HepG2 (cell line): Measurements from ENCODE around the gene NOP14. TPM values are rescaled to one million over a fixed set of nuclear protein-coding genes. Genes with fewer than 3 reads are reported as not detected.

Experiments
- ATAC-seq: fragments of 200-7000 bp; cut with Tn5 transposase; 3 replicates; pipeline ENCODE4 v1.9.1; 2020; ENCODE audit warnings: mild to moderate bottlenecking, moderate library complexity
- BruUV-seq: library from RNA; stranded (reverse); fragments of 400-500 nt; replicated peaks from 2 replicates; lab custom pipeline; 2021; lab: Mats Ljungman, UMichigan
- CTCF ChIA-PET: fragments of 300-600 bp; formaldehyde crosslinking; extraction: SDS; loops from one replicate; lab custom pipeline; 2021; ENCODE audit warnings: low total read pairs, inconsistent platforms, low intra/inter-chr PET ratio; lab: Yijun Ruan, JAX
- POLR2A ChIA-PET: fragments of 350-600 bp; sonication (Branson Sonifier 250); formaldehyde crosslinking; loops from one replicate; lab custom pipeline; 2020; ENCODE audit warnings: antibody characterized with exemption, inconsistent platforms; lab: Yijun Ruan, JAX
- DNase-seq: peaks from one replicate; pipeline ENCODE4 v3.0.0-alpha.2; 2015; ENCODE audit warnings: low spot score
- FAIRE-seq: peaks from 3 replicates; lab custom pipeline; 2011; peaks lifted over from hg19 to GRCh38; lab: Jason Lieb, UNC
- H2AFZ ChIP-seq: one replicate; pipeline ENCODE4 v1.6.1; 2011; ENCODE audit warnings: low read length, inconsistent platforms
- H3K27ac ChIP-seq: fragments of 300-600 bp; 3 replicates; pipeline ENCODE4 v1.8.0; 2011; ENCODE audit warnings: mixed run types, mild to moderate bottlenecking, mixed read lengths, low read length, inconsistent platforms; ENCODE audit not compliant: insufficient read depth; ENCODE audit errors: extremely low read length
- H3K27me3 ChIP-seq, 2 experiments: fragments of 200-600 bp in 1 of 2; 2 replicates in 1 of 2; 3 replicates in 1 of 2; pipeline versions ENCODE4 v1.6.0 to v1.8.0; 2011; ENCODE audit warnings: low read length in 2 of 2, mild to moderate bottlenecking in 2 of 2, moderate library complexity in 2 of 2, inconsistent platforms in 1 of 2; ENCODE audit not compliant: insufficient read depth in 2 of 2, control insufficient read depth in 1 of 2
- H3K36me3 ChIP-seq, 2 experiments: fragments of 200-600 bp in 1 of 2; replicated peaks in 1 of 2; 2 replicates in 1 of 2; 3 replicates in 1 of 2; pipeline versions ENCODE4 v1.5.1 to v1.8.0; 2011; ENCODE audit warnings: low read length in 2 of 2, inconsistent platforms in 1 of 2; ENCODE audit not compliant: insufficient read depth in 2 of 2, control insufficient read depth in 1 of 2
- H3K4me1 ChIP-seq: 2 replicates; pipeline ENCODE4 v1.5.1; 2012; ENCODE audit warnings: low read length, inconsistent platforms; ENCODE audit not compliant: insufficient read depth
- H3K4me2 ChIP-seq: 2 replicates; pipeline ENCODE4 v1.6.0; 2011; ENCODE audit warnings: low read depth, low read length, inconsistent platforms
- H3K4me3 ChIP-seq, 3 experiments: fragments of 200-600 bp in 1 of 3; sonication (generic), shearing (Covaris generic) in 1 of 3; replicated peaks in 1 of 3; 2 replicates each; pipeline ENCODE4 v1.5.1; 2011 to 2016; ENCODE audit warnings: low read length in 3 of 3, inconsistent platforms in 2 of 3, low read depth in 2 of 3, mild to moderate bottlenecking in 2 of 3, control low read depth in 1 of 3, mixed read lengths in 1 of 3; ENCODE audit not compliant: insufficient read depth in 1 of 3
- H3K79me2 ChIP-seq: one replicate; pipeline ENCODE4 v1.6.1; 2011; ENCODE audit warnings: low read length, inconsistent platforms; ENCODE audit not compliant: insufficient read depth
- H3K9ac ChIP-seq: 2 replicates; pipeline ENCODE4 v1.6.0; 2011; ENCODE audit warnings: mild to moderate bottlenecking, low read depth, low read length, inconsistent platforms; ENCODE audit not compliant: insufficient read depth
- H3K9me3 ChIP-seq: 2 replicates; pipeline ENCODE4 v1.5.1; 2012; ENCODE audit warnings: mild to moderate bottlenecking, low read length
- H4K20me1 ChIP-seq: 2 replicates; pipeline ENCODE4 v1.6.0; 2011; ENCODE audit warnings: inconsistent platforms, mild to moderate bottlenecking, low read length, moderate library complexity; ENCODE audit not compliant: insufficient read depth
- AHR ChIP-seq: IDR thresholded peaks from 2 replicates; pipeline ENCODE4 v1.6.1; 2018; ENCODE audit warnings: missing genetic modification reagents, missing compliant biosample characterization
- ARNTL ChIP-seq: sonication (generic); formaldehyde crosslinking; IDR thresholded peaks from 2 replicates; pipeline ENCODE4 v1.4.0; 2020; ENCODE audit warnings: mild to moderate bottlenecking, missing genetic modification reagents
- GLMP ChIP-seq: sonication (generic); formaldehyde crosslinking; IDR thresholded peaks from 2 replicates; pipeline ENCODE4 v1.9.0; 2021; ENCODE audit warnings: missing genetic modification reagents, mild to moderate bottlenecking, borderline replicate concordance
- IKZF1 ChIP-seq: fragments of 450-650 bp; IDR thresholded peaks from 2 replicates; pipeline ENCODE4 v1.7.1; 2016
- KAT7 ChIP-seq: IDR thresholded peaks from 2 replicates; pipeline ENCODE4 v1.6.1; 2018; ENCODE audit warnings: borderline replicate concordance, missing compliant biosample characterization
- RERE ChIP-seq: IDR thresholded peaks from 2 replicates; pipeline ENCODE4 v1.6.1; 2016; ENCODE audit warnings: low read depth, missing genetic modification reagents, missing compliant biosample characterization
- RFX3 ChIP-seq: IDR thresholded peaks from 2 replicates; pipeline ENCODE4 v1.6.1; 2016; ENCODE audit warnings: missing biosample characterization, missing genetic modification reagents
- SOX6 ChIP-seq, 2 experiments: fragments of 450-650 bp in 1 of 2; sonication (generic) in 1 of 2; formaldehyde crosslinking in 1 of 2; IDR thresholded peaks; 2 replicates each; pipeline versions ENCODE4 v1.4.0 to v1.6.1; 2017 to 2020; ENCODE audit warnings: antibody characterized with exemption in 1 of 2, mild to moderate bottlenecking in 1 of 2, missing genetic modification reagents in 1 of 2
- ZNF362 ChIP-seq: sonication (generic); formaldehyde crosslinking; IDR thresholded peaks from 2 replicates; pipeline ENCODE4 v1.4.0; 2020; ENCODE audit warnings: missing genetic modification reagents, mild to moderate bottlenecking, borderline replicate concordance
- WGBS: methylation state at CpG from one replicate; pipeline ENCODE4 v1.1.6; 2017; ENCODE audit warnings: low lambda C conversion rate; 5-methylcytosine and 5-hydroxymethylcytosine counted together
- in situ Hi-C: cut with HindIII; loops from 2 replicates; pipeline ENCODE4 v1.10.0; 2017; ENCODE audit warnings: low pct_unique_long_range_greater_than_20kb; ENCODE audit not compliant: extremely low pct_ligation_motif_present
- intact Hi-C: fragments of 100-400 bp; cut with micrococcal nuclease; formaldehyde crosslinking; loops from one replicate; pipeline ENCODE4 v1.10.0; 2022; ENCODE audit not compliant: unreplicated experiment
- polyA plus RNA-seq, 8 experiments: library from polyadenylated mRNA; depleted of rRNA in 3 of 8; stranded (reverse) in 7 of 8; unstranded in 1 of 8; fragments of >200 nt; fragmentation: Illumina TruSeq in 4 of 8; extraction: Trizol in 4 of 8; gene quantifications; 2 replicates each; pipeline versions ENCODE4 v1.2.1 to v1.2.3, GENCODE V29; 2011 to 2016; ENCODE audit warnings: low read depth in 4 of 8, missing spikeins in 1 of 8, mixed read lengths in 1 of 8; ENCODE audit not compliant: insufficient read depth in 1 of 8
- total RNA-seq, 5 experiments: library from RNA; depleted of rRNA; stranded (reverse); fragments of >200 nt; fragmentation: Illumina TruSeq; extraction: Trizol; gene quantifications; 2 replicates each; pipeline ENCODE4 v1.2.3, GENCODE V29; 2016; ENCODE audit warnings: low read depth in 1 of 5

Gene NOP14
- total and polyA plus RNA-seq, 2 of the 13 experiments (the other 11 are each of a cell fraction or from before 2014, with no cell fraction given) = 6.9 to 47.9 TPM

- Histone ChIP-seq H3K4me2 (no peak overlapping the region), H4K20me1 (no peaks in the 10 kb centered on the region), H3K79me2 (peaks cover 2% of the 10 kb centered on the region), H3K36me3 (peaks cover 24 to 52% of the 10 kb centered on the region in 2 experiments), H3K9ac (no peak overlapping the region), H3K4me3 (no peak overlapping the region), H3K27me3 (no peaks in the 10 kb centered on the region), H3K4me1 (no peaks in the 10 kb centered on the region; the same call in 1 of the 2 replicates), H3K27ac (no peak overlapping the region), H2AFZ (no peak overlapping the region), H3K9me3 (no peaks in the 10 kb centered on the region)
- DNase-seq (no peak), FAIRE-seq (no peak), ATAC-seq (no peak)
- ChIA-PET POLR2A (no interaction called here), CTCF (no interaction called here)
- WGBS = 95% methylated on average over 12 of the region's 16 CpGs
- intact Hi-C loops (no loop called here), in situ Hi-C loops (no loop called here)
- no peak for TF ChIP-seq AHR
- BruUV-seq = no TSS peak
Observed at GRCh38 chr4:2923668-2924173, 39.5 kb downstream of the NOP14 start.

- Histone ChIP-seq H3K9ac (no peak overlapping the region), H3K9me3 (no peaks in the 10 kb centered on the region), H3K4me1 (no peaks in the 10 kb centered on the region; the same call in 1 of the 2 replicates), H3K79me2 (peaks cover 2% of the 10 kb centered on the region), H3K4me2 (no peak overlapping the region), H3K27me3 (no peaks in the 10 kb centered on the region), H3K4me3 (no peak overlapping the region), H4K20me1 (no peaks in the 10 kb centered on the region), H3K36me3 (peaks cover 18 to 47% of the 10 kb centered on the region in 2 experiments), H2AFZ (no peak overlapping the region), H3K27ac (no peak overlapping the region)
- DNase-seq (no peak), ATAC-seq (no peak), FAIRE-seq (no peak)
- intact Hi-C loops (no loop called here), in situ Hi-C loops (no loop called here)
- 100% methylated on average over 9 of the region's 10 CpGs for WGBS
- no TSS peak for BruUV-seq
- ChIA-PET POLR2A (no interaction called here), CTCF (no interaction called here)
- no peak for TF ChIP-seq SOX6 (IDR thresholded peaks at IDR 0.05)
- TF ChIP-seq SOX6 (CRISPR knock-in tag; IDR thresholded peaks at IDR 0.05) = no peak
- no peak for TF ChIP-seq RFX3 (CRISPR knock-in tag)
- no peak for TF ChIP-seq RERE (CRISPR knock-in tag)
- TF ChIP-seq IKZF1 = no peak
- no peak for TF ChIP-seq KAT7 (CRISPR knock-in tag)
- no peak for TF ChIP-seq ARNTL (CRISPR knock-in tag)
- TF ChIP-seq ZNF362 = no peak
- TF ChIP-seq GLMP = no peak
Observed at GRCh38 chr4:2923141-2923551, 40.1 kb downstream of the NOP14 start.
